ENCODE measurements around the gene CHST12.

Gene CHST12

DNA sequence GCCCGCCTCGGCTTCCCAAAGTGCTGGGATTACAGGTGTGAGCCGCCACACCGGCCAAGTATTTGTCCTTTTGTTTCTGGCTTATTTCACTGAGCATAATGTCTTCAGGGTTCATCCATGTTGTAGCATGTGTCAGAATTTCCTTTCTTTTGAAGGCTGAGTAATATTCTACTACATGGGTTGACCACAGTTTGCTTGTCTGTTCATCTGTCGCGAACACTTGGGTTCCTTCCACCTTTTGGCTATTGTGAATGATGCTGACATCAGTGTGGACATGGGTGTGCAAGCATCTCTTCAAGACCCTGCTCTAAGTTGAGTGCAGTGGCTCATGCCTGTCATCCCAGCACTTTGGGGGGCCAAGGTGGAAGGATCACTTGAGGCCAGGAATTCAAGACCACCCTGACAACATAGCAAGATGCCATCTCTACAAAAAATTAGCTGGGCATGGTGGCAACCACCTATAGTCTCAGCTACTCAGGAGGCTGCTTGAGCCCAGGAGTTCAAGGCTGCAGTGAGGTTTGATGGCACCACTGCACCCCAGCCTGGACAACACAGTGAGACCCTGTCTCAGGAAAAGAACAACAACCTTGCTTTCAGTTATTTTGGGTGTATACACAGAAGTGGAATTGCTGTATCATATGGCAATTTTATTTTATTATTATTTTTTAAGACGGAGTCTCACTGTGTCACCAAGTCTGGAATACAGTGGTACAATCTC, 17.0 kb downstream of the CHST12 start:
- no peak overlapping the region for H3K4me2 ChIP-seq (ENCODE audit: low read length)
- H3K4me1 ChIP-seq (ENCODE audit: control insufficient read depth, low read length) = peaks cover 11% of the 10 kb centered on the region
- 0 out of 2 replicates have a peak, but pooled peaks cover 3% of the 10 kb centered on the region for H4K20me1 ChIP-seq (ENCODE audit: control insufficient read depth, insufficient read depth, low read depth, low read length)
- H3K9me3 ChIP-seq (ENCODE audit: control insufficient read depth, insufficient read depth, low read length) = no peaks in the 10 kb centered on the region
- no peaks in the 10 kb centered on the region for H3F3A ChIP-seq (ENCODE audit: control insufficient read depth, insufficient read depth)
- no peak for TF ChIP-seq EZH2phosphoT487 (IDR thresholded peaks at IDR 0.05; ENCODE audit: borderline replicate concordance, low read length)
- TF ChIP-seq, protein P1, sequence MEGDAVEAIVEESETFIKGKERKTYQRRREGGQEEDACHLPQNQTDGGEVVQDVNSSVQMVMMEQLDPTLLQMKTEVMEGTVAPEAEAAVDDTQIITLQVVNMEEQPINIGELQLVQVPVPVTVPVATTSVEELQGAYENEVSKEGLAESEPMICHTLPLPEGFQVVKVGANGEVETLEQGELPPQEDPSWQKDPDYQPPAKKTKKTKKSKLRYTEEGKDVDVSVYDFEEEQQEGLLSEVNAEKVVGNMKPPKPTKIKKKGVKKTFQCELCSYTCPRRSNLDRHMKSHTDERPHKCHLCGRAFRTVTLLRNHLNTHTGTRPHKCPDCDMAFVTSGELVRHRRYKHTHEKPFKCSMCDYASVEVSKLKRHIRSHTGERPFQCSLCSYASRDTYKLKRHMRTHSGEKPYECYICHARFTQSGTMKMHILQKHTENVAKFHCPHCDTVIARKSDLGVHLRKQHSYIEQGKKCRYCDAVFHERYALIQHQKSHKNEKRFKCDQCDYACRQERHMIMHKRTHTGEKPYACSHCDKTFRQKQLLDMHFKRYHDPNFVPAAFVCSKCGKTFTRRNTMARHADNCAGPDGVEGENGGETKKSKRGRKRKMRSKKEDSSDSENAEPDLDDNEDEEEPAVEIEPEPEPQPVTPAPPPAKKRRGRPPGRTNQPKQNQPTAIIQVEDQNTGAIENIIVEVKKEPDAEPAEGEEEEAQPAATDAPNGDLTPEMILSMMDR (IDR thresholded peaks at IDR 0.05; ENCODE audit: low read depth, low read length, poor library complexity, severe bottlenecking) = no peak
- H3K9me2 ChIP-seq (replicated peaks; ENCODE audit: control insufficient read depth, low read length) = no peaks in the 10 kb centered on the region
- no peaks in the 10 kb centered on the region for H3K36me3 ChIP-seq (ENCODE audit: control insufficient read depth, low read length)
- H3K79me2 ChIP-seq (ENCODE audit: control insufficient read depth, low read length) = no peaks in the 10 kb centered on the region
- 0 out of 2 replicates have a peak, but pooled peaks cover 3% of the 10 kb centered on the region for H3K27me3 ChIP-seq (ENCODE audit: control insufficient read depth, low read length)
- no peak overlapping the region for H3K27ac ChIP-seq (ENCODE audit: low read depth, low read length)
- no peak overlapping the region for H3K4me3 ChIP-seq (ENCODE audit: low read length)

DNA sequence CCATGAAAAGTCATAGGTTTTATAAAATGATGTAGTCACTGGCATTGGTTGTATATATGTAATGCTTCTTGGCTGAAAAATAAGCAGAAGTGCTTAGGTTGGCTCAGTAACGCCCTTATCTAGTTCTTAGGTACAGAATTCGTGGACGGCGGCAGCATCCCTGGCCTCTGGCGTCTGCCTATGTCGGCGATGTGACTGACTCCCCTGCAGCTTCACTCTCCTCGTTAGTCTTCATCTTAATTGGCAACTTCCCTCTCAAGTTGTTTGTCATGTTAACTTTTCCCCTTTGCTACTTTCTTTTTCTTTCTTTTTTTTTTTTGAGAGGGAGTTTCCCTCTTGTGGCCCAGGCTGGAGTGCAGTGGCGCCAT, 18.5 kb downstream of the CHST12 start:
- H3K27me3 ChIP-seq (ENCODE audit: control insufficient read depth, low read length) = no peaks in the 10 kb centered on the region
- no peak overlapping the region for H3K4me2 ChIP-seq (ENCODE audit: low read length)
- H3K4me3 ChIP-seq (ENCODE audit: low read length) = no peak overlapping the region
- H3K9me2 ChIP-seq (replicated peaks; ENCODE audit: control insufficient read depth, low read length) = no peaks in the 10 kb centered on the region
- H3K9me3 ChIP-seq (ENCODE audit: control insufficient read depth, insufficient read depth, low read length) = no peaks in the 10 kb centered on the region
- no peak for TF ChIP-seq EZH2phosphoT487 (IDR thresholded peaks at IDR 0.05; ENCODE audit: borderline replicate concordance, low read length)
- TF ChIP-seq, protein P1 (IDR thresholded peaks at IDR 0.05; ENCODE audit: low read depth, low read length, poor library complexity, severe bottlenecking) = no peak
- no peaks in the 10 kb centered on the region for H4K20me1 ChIP-seq (ENCODE audit: control insufficient read depth, insufficient read depth, low read depth, low read length)
- H3K36me3 ChIP-seq (ENCODE audit: control insufficient read depth, low read length) = no peaks in the 10 kb centered on the region
- H3F3A ChIP-seq (ENCODE audit: control insufficient read depth, insufficient read depth) = no peaks in the 10 kb centered on the region
- peaks cover 17% of the 10 kb centered on the region for H3K4me1 ChIP-seq (ENCODE audit: control insufficient read depth, low read length)
- no peaks in the 10 kb centered on the region for H3K79me2 ChIP-seq (ENCODE audit: control insufficient read depth, low read length)
- no peak overlapping the region for H3K27ac ChIP-seq (ENCODE audit: low read depth, low read length)

DNA sequence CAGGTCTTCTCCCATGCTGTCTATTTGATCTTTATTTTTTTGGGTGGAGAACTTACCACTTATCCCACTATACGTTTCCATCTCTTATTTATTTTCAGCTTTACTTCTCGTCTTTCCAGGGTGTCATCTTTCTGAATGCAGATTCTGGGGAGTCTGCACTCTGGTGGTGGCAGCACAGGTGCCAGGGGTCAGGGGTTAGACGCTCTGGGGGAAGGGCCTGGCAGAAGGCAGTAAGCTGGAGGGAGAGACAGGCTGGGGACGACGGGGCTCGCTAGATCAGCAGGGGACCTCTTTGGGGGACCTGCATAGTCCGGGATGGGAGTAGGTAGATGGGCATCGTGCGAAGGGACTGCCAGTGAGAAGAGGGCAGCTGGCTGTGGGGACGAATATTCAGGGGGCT, 22.3 kb downstream of the CHST12 start:
- Histone ChIP-seq H3K27me3 (ENCODE audit: control insufficient read depth, low read length) (no peaks in the 10 kb centered on the region), H3K4me2 (ENCODE audit: low read length) (peak overlapping the region; percentile 5; the same call in 1 of the 2 replicates), H4K20me1 (ENCODE audit: control insufficient read depth, insufficient read depth, low read depth, low read length) (no peaks in the 10 kb centered on the region), H3K4me1 (ENCODE audit: control insufficient read depth, low read length) (peaks cover 17% of the 10 kb centered on the region), H3F3A (ENCODE audit: control insufficient read depth, insufficient read depth) (no peaks in the 10 kb centered on the region), H3K4me3 (ENCODE audit: low read length) (no peak overlapping the region), H3K27ac (ENCODE audit: low read depth, low read length) (no peak overlapping the region), H3K79me2 (ENCODE audit: control insufficient read depth, low read length) (no peaks in the 10 kb centered on the region), H3K36me3 (ENCODE audit: control insufficient read depth, low read length) (no peaks in the 10 kb centered on the region), H3K9me3 (ENCODE audit: control insufficient read depth, insufficient read depth, low read length) (no peaks in the 10 kb centered on the region), H3K9me2 (replicated peaks; ENCODE audit: control insufficient read depth, low read length) (no peaks in the 10 kb centered on the region)
- TF ChIP-seq, protein P1 (IDR thresholded peaks at IDR 0.05; ENCODE audit: low read depth, low read length, poor library complexity, severe bottlenecking) = no peak
- no peak for TF ChIP-seq EZH2phosphoT487 (IDR thresholded peaks at IDR 0.05; ENCODE audit: borderline replicate concordance, low read length)
